PC-9 (cell line): Measurements from ENCODE around the gene PRDX1.

Source experiments
- CTCF ChIP-seq: fragments of 200-600 bp; sonication (generic); conservative IDR thresholded peaks from 2 replicates; pipeline ENCODE4 v1.6.1; 2017; ENCODE audit warnings: mixed run types, antibody characterized with exemption, mild to moderate bottlenecking, moderate library complexity
- EZH2 ChIP-seq: fragments of 200-600 bp; sonication (generic); IDR thresholded peaks from 2 replicates; pipeline ENCODE4 v1.8.0; 2017; ENCODE audit warnings: antibody characterized with exemption, low read depth

- TF ChIP-seq CTCF (no peak), EZH2 (no peak)
These were observed 20.2 kb downstream of the PRDX1 start for GRCh38 chr1:45501505-45501859.
